Endothelial cell of umbilical vein (primary cell): ENCODE data around the gene SLC23A2. TPM values are rescaled to one million over a fixed set of nuclear protein-coding genes. Genes with fewer than 3 reads are reported as not detected.

Experiments used
- BruUV-seq: library from RNA; stranded (reverse); fragments of 400-500 nt; replicated peaks from 2 replicates; lab custom pipeline; 2021; lab: Mats Ljungman, UMichigan
- CTCF ChIA-PET: fragments of 300-600, 350-600 bp; sonication (Branson Sonifier 250); formaldehyde crosslinking; loops from one replicate; lab custom pipeline; 2021; ENCODE audit warnings: antibody characterized with exemption, inconsistent platforms; lab: Charles Lee
- POLR2A ChIA-PET: fragments of 300-600, 350-600 bp; sonication (Branson Sonifier 250); formaldehyde crosslinking; loops from one replicate; lab custom pipeline; 2021; ENCODE audit warnings: antibody characterized with exemption, inconsistent platforms; lab: Charles Lee
- DNase-seq: peaks from one replicate; pipeline ENCODE4 v3.0.0-alpha.2; 2011; ENCODE audit warnings: low read depth, low spot score
- FAIRE-seq: peaks from 2 replicates; lab custom pipeline; 2011; peaks lifted over from hg19 to GRCh38; lab: Jason Lieb, UNC
- H2AFZ ChIP-seq: 2 replicates; pipeline ENCODE4 v1.6.0; 2012; ENCODE audit warnings: low read depth, low read length, control low read depth, inconsistent platforms
- H3K27ac ChIP-seq: 2 replicates; pipeline ENCODE4 v1.5.1; 2011; ENCODE audit warnings: low read depth, mild to moderate bottlenecking, control low read depth, low read length, moderate library complexity; ENCODE audit not compliant: insufficient read depth
- H3K27me3 ChIP-seq, 2 experiments: 2 replicates each; pipeline versions ENCODE4 v1.6.0 to v1.6.1; 2011; ENCODE audit warnings: low read length in 2 of 2, mixed read lengths in 1 of 2; ENCODE audit not compliant: control insufficient read depth in 2 of 2, insufficient read depth in 2 of 2
- H3K36me3 ChIP-seq, 2 experiments: 2 replicates in 1 of 2; 3 replicates in 1 of 2; pipeline ENCODE4 v1.5.1; 2011; ENCODE audit warnings: low read length in 2 of 2, mild to moderate bottlenecking in 1 of 2, moderate library complexity in 1 of 2; ENCODE audit not compliant: control insufficient read depth in 2 of 2, insufficient read depth in 2 of 2; ENCODE audit errors: extremely low read depth in 1 of 2
- H3K4me1 ChIP-seq: 3 replicates; pipeline ENCODE4 v1.5.1; 2011; ENCODE audit warnings: mild to moderate bottlenecking, low read length; ENCODE audit not compliant: control insufficient read depth, insufficient read depth; ENCODE audit errors: extremely low read depth
- H3K4me2 ChIP-seq: 2 replicates; pipeline ENCODE4 v1.6.1; 2011; ENCODE audit warnings: low read length, control low read depth, mixed read lengths; ENCODE audit not compliant: insufficient read depth
- H3K4me3 ChIP-seq, 3 experiments: fragments of 200-600 bp in 1 of 3; sonication (generic), shearing (Covaris generic) in 1 of 3; replicated peaks in 1 of 3; 2 replicates each; pipeline ENCODE4 v1.5.1; 2011 to 2016; ENCODE audit warnings: control low read depth in 3 of 3, low read length in 3 of 3, mild to moderate bottlenecking in 2 of 3, inconsistent platforms in 1 of 3, low read depth in 1 of 3, moderate library complexity in 1 of 3; ENCODE audit not compliant: insufficient read depth in 1 of 3
- H3K79me2 ChIP-seq: 2 replicates; pipeline ENCODE4 v1.6.0; 2012; ENCODE audit warnings: low read length, inconsistent platforms; ENCODE audit not compliant: control insufficient read depth, insufficient read depth
- H3K9ac ChIP-seq: replicated peaks from 2 replicates; pipeline ENCODE3; 2011; ENCODE audit warnings: low read length, control low read depth; ENCODE audit not compliant: insufficient read depth; ENCODE audit errors: extremely low read depth
- H3K9me1 ChIP-seq: replicated peaks from 3 replicates; pipeline ENCODE4 v1.6.0; 2011; ENCODE audit warnings: mild to moderate bottlenecking, low read length; ENCODE audit not compliant: control insufficient read depth, insufficient read depth; ENCODE audit errors: extremely low read depth
- H3K9me3 ChIP-seq: replicated peaks from 2 replicates; pipeline ENCODE4 v1.5.1; 2012; ENCODE audit warnings: low read length, inconsistent platforms; ENCODE audit not compliant: control insufficient read depth, insufficient read depth
- H4K20me1 ChIP-seq: replicated peaks from 2 replicates; pipeline ENCODE3; 2011; ENCODE audit warnings: mild to moderate bottlenecking, low read length; ENCODE audit not compliant: control insufficient read depth, insufficient read depth; ENCODE audit errors: extremely low read depth
- CTCF ChIP-seq, 2 donors: IDR thresholded peaks; 1 replicate in 1 of 2; 2 replicates in 1 of 2; pipeline ENCODE4 v1.5.1; 2011; ENCODE audit warnings: low read length in 2 of 2, mild to moderate bottlenecking in 2 of 2, moderate library complexity in 2 of 2, control low read depth in 1 of 2, inconsistent platforms in 1 of 2, low read depth in 1 of 2; ENCODE audit not compliant: insufficient read depth in 1 of 2; ENCODE audit errors: extremely low read depth in 1 of 2
- EZH2 ChIP-seq: IDR thresholded peaks from 2 replicates; pipeline ENCODE4 v1.6.1; 2012; ENCODE audit warnings: borderline replicate concordance, low read depth, mild to moderate bottlenecking, moderate library complexity, low read length, inconsistent platforms; ENCODE audit not compliant: severe bottlenecking
- FOS ChIP-seq: IDR thresholded peaks from 2 replicates; pipeline ENCODE4 v1.6.1; 2011; ENCODE audit warnings: mild to moderate bottlenecking, low read length, moderate library complexity, borderline replicate concordance; ENCODE audit not compliant: insufficient read depth
- GATA2 ChIP-seq: IDR thresholded peaks from 2 replicates; pipeline ENCODE4 v1.7.0; 2011; ENCODE audit warnings: low read depth, mild to moderate bottlenecking, moderate library complexity, mixed read lengths, low read length; ENCODE audit not compliant: insufficient read length, insufficient read depth
- MAX ChIP-seq: IDR thresholded peaks from 2 replicates; pipeline ENCODE4 v1.6.1; 2011; ENCODE audit not compliant: insufficient read depth, insufficient read length
- dilution Hi-C: fragments of 300-500 bp; cut with MboI; formaldehyde crosslinking; loops from one replicate; pipeline ENCODE4 v1.15.0; 2019; ENCODE audit warnings: low sequenced_read_pairs; ENCODE audit not compliant: extremely low pct_ligation_motif_present
- intact Hi-C: fragments of 100-400 bp; cut with micrococcal nuclease; formaldehyde crosslinking; loops from one replicate; pipeline ENCODE4 v1.10.0; 2022
- polyA plus RNA-seq, 4 experiments: library from polyadenylated mRNA; depleted of rRNA in 3 of 4; stranded (reverse) in 3 of 4; unstranded in 1 of 4; fragments of >200 nt; gene quantifications; 2 replicates each; pipeline versions ENCODE4 v1.2.1 to v1.2.3, GENCODE V29; 2011 to 2012; ENCODE audit warnings: missing spikeins in 1 of 4
- total RNA-seq: library from RNA; stranded (reverse); gene quantifications from 2 replicates; pipeline ENCODE4 v1.2.3, GENCODE V29; 2021

SLC23A2 gene
- total and polyA plus RNA-seq, 2 donors (not counting 3 experiments of a cell fraction or from before 2014, with no cell fraction given): 24.4 to 24.5 TPM

- Histone ChIP-seq H3K4me1 (no peaks in the 10 kb centered on the region), H3K9ac (no peak overlapping the region), H4K20me1 (no peaks in the 10 kb centered on the region), H3K4me3 (no peak overlapping the region), H3K9me3 (no peaks in the 10 kb centered on the region), H3K79me2 (no peaks in the 10 kb centered on the region), H3K27ac (no peak overlapping the region), H3K9me1 (no peaks in the 10 kb centered on the region), H3K36me3 (no peaks in the 10 kb centered on the region), H3K27me3 (no peaks in the 10 kb centered on the region), H2AFZ (no peak overlapping the region), H3K4me2 (no peak overlapping the region)
- BruUV-seq: no TSS peak
- intact Hi-C loops (no loop called here), dilution Hi-C loops (no loop called here)
- DNase-seq (no peak), FAIRE-seq (no peak)
- TF ChIP-seq FOS: no peak
- TF ChIP-seq MAX: no peak
- TF ChIP-seq CTCF (IDR thresholded peaks at IDR 0.05; ENCODE audit: extremely low read depth in 1 of 2, insufficient read depth in 1 of 2, low read depth in 1 of 2, low read length in 2 of 2): no peak
- no peak for TF ChIP-seq EZH2
- TF ChIP-seq GATA2: no peak
- ChIA-PET POLR2A (interaction anchor here (0.8 kb wide), 1 partner anchor 36 kb away, joined by 3 read pairs; no protein-coding TSS in a partner anchor), CTCF (interaction anchor here (0.6 to 1.4 kb wide), 8 partner anchors 9 to 259 kb away, joined by 3 to 9 read pairs (median 3); no protein-coding TSS in a partner anchor)
Observed at GRCh38 chr20:4942331-4942730, 59.0 kb downstream of the SLC23A2 start.
